ENCODE measurements around the gene BMPR1A. TPM values are rescaled to one million over a fixed set of nuclear protein-coding genes. Genes with fewer than 3 reads are reported as not detected.

The BMPR1A gene
- total RNA-seq, 2 donors from 2014 or later, result 69.4 to 96.4 TPM

GRCh38 chr10:86840498-86840897 is 84.1 kb downstream of the BMPR1A start:
- H3K36me3 Mint-ChIP-seq (ENCODE audit: low read depth), result peaks cover 29% of the 10 kb centered on the region
- no peaks in the 10 kb centered on the region for H3K9me3 Mint-ChIP-seq
- H3K27me3 Mint-ChIP-seq (ENCODE audit: insufficient read depth), result no peaks in the 10 kb centered on the region
- WGBS, 2 experiments (ENCODE audit: insufficient coverage in 1 of 2, insufficient read length in 1 of 2), result 78 to 92% methylated on average over 4 of the region's 4 CpGs
- no peak overlapping the region for H3K4me3 Mint-ChIP-seq
- no peak overlapping the region for H3K9ac ChIP-seq (ENCODE audit: extremely low read depth, low read length, poor library complexity, severe bottlenecking)
- peaks cover 8% of the 10 kb centered on the region for H3K4me1 ChIP-seq (ENCODE audit: control insufficient read depth, insufficient read depth, low read length)
- no peak for TF ChIP-seq CTCF (conservative IDR thresholded peaks at IDR 0.05)
- peaks cover 39% of the 10 kb centered on the region for H3K4me1 Mint-ChIP-seq
- peak overlapping the region; percentile 1 for H3K27ac Mint-ChIP-seq
- DNase-seq, result no peak
- no peaks in the 10 kb centered on the region for H3K9me3 ChIP-seq (ENCODE audit: control insufficient read depth, low read length)
- H3K27ac ChIP-seq (ENCODE audit: low read depth, low read length), result no peak overlapping the region
- peaks cover 52% of the 10 kb centered on the region for H3K36me3 ChIP-seq (ENCODE audit: control insufficient read depth, insufficient read depth, low read length)
- no peaks in the 10 kb centered on the region for H3K27me3 ChIP-seq (ENCODE audit: control insufficient read depth, insufficient read depth, low read length, poor library complexity, severe bottlenecking)
- H3K4me3 ChIP-seq (ENCODE audit: low read length), result no peak overlapping the region

GRCh38 chr10:86846088-86846487 is 89.7 kb downstream of the BMPR1A start:
- no peak for DNase-seq
- H3K27ac ChIP-seq (ENCODE audit: low read depth, low read length), result no peak overlapping the region
- H3K9ac ChIP-seq (ENCODE audit: extremely low read depth, low read length, poor library complexity, severe bottlenecking), result no peak overlapping the region
- H3K27ac Mint-ChIP-seq, result no peak overlapping the region
- H3K4me3 ChIP-seq (ENCODE audit: low read length), result no peak overlapping the region
- no peaks in the 10 kb centered on the region for H3K9me3 Mint-ChIP-seq
- no peaks in the 10 kb centered on the region for H3K27me3 ChIP-seq (ENCODE audit: control insufficient read depth, insufficient read depth, low read length, poor library complexity, severe bottlenecking)
- peaks cover 60% of the 10 kb centered on the region for H3K36me3 ChIP-seq (ENCODE audit: control insufficient read depth, insufficient read depth, low read length)
- peaks cover 6% of the 10 kb centered on the region for H3K4me1 ChIP-seq (ENCODE audit: control insufficient read depth, insufficient read depth, low read length)
- H3K4me1 Mint-ChIP-seq, result peaks cover 20% of the 10 kb centered on the region
- H3K4me3 Mint-ChIP-seq, result no peak overlapping the region
- no peak for TF ChIP-seq CTCF (conservative IDR thresholded peaks at IDR 0.05)
- peaks cover 33% of the 10 kb centered on the region for H3K36me3 Mint-ChIP-seq (ENCODE audit: low read depth)
- WGBS, 2 experiments (ENCODE audit: insufficient coverage in 1 of 2, insufficient read length in 1 of 2), result 95 to 100% methylated on average over 3 of the region's 3 CpGs
- H3K27me3 Mint-ChIP-seq (ENCODE audit: insufficient read depth), result no peaks in the 10 kb centered on the region
- H3K9me3 ChIP-seq (ENCODE audit: control insufficient read depth, low read length), result no peaks in the 10 kb centered on the region

- Mint-ChIP-seq H3K4me3 (no peak overlapping the region), H3K27ac (no peak overlapping the region), H3K27me3 (ENCODE audit: insufficient read depth) (no peaks in the 10 kb centered on the region), H3K9me3 (peaks cover 10% of the 10 kb centered on the region), H3K36me3 (ENCODE audit: low read depth) (peaks cover 33% of the 10 kb centered on the region), H3K4me1 (peaks cover 8% of the 10 kb centered on the region)
- Histone ChIP-seq H3K36me3 (ENCODE audit: control insufficient read depth, insufficient read depth, low read length) (peaks cover 59% of the 10 kb centered on the region), H3K9ac (ENCODE audit: extremely low read depth, low read length, poor library complexity, severe bottlenecking) (no peak overlapping the region), H3K4me1 (ENCODE audit: control insufficient read depth, insufficient read depth, low read length) (no peaks in the 10 kb centered on the region), H3K9me3 (ENCODE audit: control insufficient read depth, low read length) (peaks cover 18% of the 10 kb centered on the region), H3K27me3 (ENCODE audit: control insufficient read depth, insufficient read depth, low read length, poor library complexity, severe bottlenecking) (no peaks in the 10 kb centered on the region), H3K27ac (ENCODE audit: low read depth, low read length) (no peak overlapping the region), H3K4me3 (ENCODE audit: low read length) (no peak overlapping the region)
- DNase-seq, result no peak
- no peak for TF ChIP-seq CTCF (conservative IDR thresholded peaks at IDR 0.05)
These were observed 92.3 kb downstream of the BMPR1A start for GRCh38 chr10:86848747-86849146.
